Mesendoderm (in vitro differentiated cells): Measurements from ENCODE around the gene GAS2L2.

ENCODE experiments used
- DNase-seq: peaks from one replicate; pipeline ENCODE4 v3.0.0; 2013
- H2AK5ac ChIP-seq: 2 replicates; pipeline ENCODE4 v1.6.1; 2013; ENCODE audit warnings: low read length, inconsistent platforms
- H2BK120ac ChIP-seq: 2 replicates; pipeline ENCODE4 v1.6.1; 2013; ENCODE audit warnings: low read depth, mild to moderate bottlenecking, low read length, moderate library complexity, mixed read lengths
- H2BK15ac ChIP-seq: replicated peaks from 2 replicates; pipeline ENCODE4 v1.6.1; 2013; ENCODE audit warnings: low read depth, mild to moderate bottlenecking, moderate library complexity
- H2BK5ac ChIP-seq: 2 replicates; pipeline ENCODE4 v1.6.1; 2013; ENCODE audit warnings: low read length, inconsistent platforms
- H3K18ac ChIP-seq: 2 replicates; pipeline ENCODE4 v1.6.1; 2013; ENCODE audit warnings: mild to moderate bottlenecking, low read length, mixed read lengths
- H3K23ac ChIP-seq: one replicate; pipeline ENCODE4 v1.6.1; 2013; ENCODE audit warnings: low read length
- H3K27ac ChIP-seq: 2 replicates; pipeline ENCODE4 v1.5.1; 2013; ENCODE audit warnings: low read depth, mild to moderate bottlenecking, inconsistent platforms, low read length, moderate library complexity
- H3K27me3 ChIP-seq: 2 replicates; pipeline ENCODE4 v1.6.1; 2013; ENCODE audit warnings: low read length, control low read depth, mild to moderate bottlenecking, inconsistent platforms; ENCODE audit not compliant: insufficient read depth, poor library complexity
- H3K36me3 ChIP-seq: 2 replicates; pipeline ENCODE4 v1.6.1; 2013; ENCODE audit warnings: low read length, inconsistent platforms; ENCODE audit not compliant: control insufficient read depth, insufficient read depth
- H3K4ac ChIP-seq: one replicate; pipeline ENCODE4 v1.6.1; 2013; ENCODE audit warnings: low read depth, mild to moderate bottlenecking, low read length, moderate library complexity
- H3K4me1 ChIP-seq: 2 replicates; pipeline ENCODE4 v1.6.1; 2013; ENCODE audit warnings: low read depth, low read length, inconsistent platforms; ENCODE audit not compliant: control insufficient read depth
- H3K4me2 ChIP-seq: 2 replicates; pipeline ENCODE4 v1.6.1; 2013; ENCODE audit warnings: low read length
- H3K4me3 ChIP-seq: 2 replicates; pipeline ENCODE4 v1.5.1; 2013; ENCODE audit warnings: mild to moderate bottlenecking, low read length
- H3K56ac ChIP-seq: one replicate; pipeline ENCODE4 v1.6.1; 2013; ENCODE audit warnings: low read length
- H3K79me1 ChIP-seq: 2 replicates; pipeline ENCODE4 v1.6.1; 2013; ENCODE audit warnings: low read length, inconsistent platforms
- H3K79me2 ChIP-seq: 2 replicates; pipeline ENCODE4 v1.6.1; 2013; ENCODE audit warnings: mild to moderate bottlenecking, low read length; ENCODE audit not compliant: control insufficient read depth, insufficient read depth
- H3K9ac ChIP-seq: 2 replicates; pipeline ENCODE4 v1.6.1; 2013; ENCODE audit warnings: low read length, inconsistent platforms
- H4K5ac ChIP-seq: one replicate; pipeline ENCODE4 v1.6.1; 2013; ENCODE audit warnings: low read length
- H4K8ac ChIP-seq: one replicate; pipeline ENCODE4 v1.6.1; 2013; ENCODE audit warnings: low read depth, mild to moderate bottlenecking, control low read depth, low read length, moderate library complexity
- WGBS: extraction: QIAGEN DNeasy Blood & Tissue Kit; methylation state at CpG from one replicate; pipeline ENCODE4 v1.1.7; 2013; ENCODE audit warnings: low lambda C conversion rate, missing lambda C conversion rate; ENCODE audit not compliant: insufficient coverage; ENCODE audit errors: extremely low coverage; 5-methylcytosine and 5-hydroxymethylcytosine counted together

GAS2L2 gene

DNA sequence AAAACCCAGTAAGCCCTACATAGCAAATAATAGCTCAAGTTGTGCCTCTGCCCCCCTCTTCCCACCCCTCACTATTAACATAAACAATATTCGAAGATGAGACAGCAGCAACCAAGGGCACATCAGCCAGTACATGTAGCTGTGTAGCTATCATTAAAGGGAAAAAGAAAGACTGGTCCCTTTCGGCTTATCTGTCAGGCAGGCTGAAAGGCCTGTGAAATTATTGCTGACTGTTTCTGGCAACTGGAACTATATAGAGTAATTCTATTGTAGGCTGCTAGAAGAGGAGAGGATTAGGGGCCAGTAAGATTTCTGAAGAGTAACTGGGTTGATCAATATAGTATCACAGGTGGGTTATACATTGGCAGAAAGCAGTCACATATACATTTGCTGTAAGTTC, 58.1 kb downstream of the GAS2L2 start:
- Histone ChIP-seq H3K4me2 (no peak overlapping the region), H2BK15ac (no peak overlapping the region), H3K4me1 (peaks cover 5% of the 10 kb centered on the region), H4K5ac (no peak overlapping the region), H3K56ac (no peak overlapping the region), H3K79me2 (no peaks in the 10 kb centered on the region), H3K27me3 (no peaks in the 10 kb centered on the region), H4K8ac (no peak overlapping the region), H3K23ac (no peak overlapping the region), H3K36me3 (peaks cover 2% of the 10 kb centered on the region), H3K9ac (no peak overlapping the region), H3K27ac (peak overlapping the region; percentile 15), H3K4me3 (no peak overlapping the region), H3K79me1 (no peaks in the 10 kb centered on the region), H2AK5ac (no peak overlapping the region), H2BK5ac (no peak overlapping the region), H2BK120ac (no peak overlapping the region), H3K4ac (no peak overlapping the region), H3K18ac (no peak overlapping the region)
- no CpG with 5 or more reads among the region's 2 CpGs for WGBS
- DNase-seq: no peak
